Esophagus squamous epithelium (tissue), 5 donors: Measurements from ENCODE around the gene GPR132. TPM values are rescaled to one million over a fixed set of nuclear protein-coding genes. Genes with fewer than 3 reads are reported as not detected.

Experiments used
- DNase-seq: peaks from one replicate; lab custom pipeline; 2025; lab: John Stamatoyannopoulos, UW
- H3K27ac ChIP-seq, 4 donors: fragments of 200-600 bp; sonication (generic); one replicate each; pipeline ENCODE4 v1.5.1; 2016 to 2019; ENCODE audit warnings: mild to moderate bottlenecking in 1 of 4
- H3K27me3 ChIP-seq, 4 donors: fragments of 200-600 bp; sonication (generic); 1 replicate in 3 of 4; 2 replicates in 1 of 4; pipeline versions ENCODE4 v1.5.1 to v1.6.0; 2017 to 2021; ENCODE audit warnings: antibody characterized with exemption in 1 of 4
- H3K36me3 ChIP-seq, 3 donors: fragments of 200-600 bp; sonication (generic); one replicate each; pipeline ENCODE4 v1.5.1; 2016 to 2019
- H3K4me1 ChIP-seq, 3 donors: fragments of 200-600 bp; sonication (generic); one replicate each; pipeline ENCODE4 v1.5.1; 2017 to 2019
- H3K4me3 ChIP-seq, 4 donors: fragments of 200-600 bp; sonication (generic); 1 replicate in 3 of 4; 2 replicates in 1 of 4; pipeline ENCODE4 v1.5.1; 2016 to 2019; ENCODE audit warnings: mild to moderate bottlenecking in 2 of 4, moderate library complexity in 1 of 4
- H3K9me3 ChIP-seq, 3 donors: fragments of 200-600 bp; sonication (generic); one replicate each; pipeline ENCODE4 v1.5.1; 2016 to 2019
- CTCF ChIP-seq, 6 experiments: fragments of 450-650 bp in 4 of 6; fragments of 200-600 bp in 2 of 6; sonication (generic) in 2 of 6; IDR thresholded peaks; one replicate each; pipeline ENCODE4 v1.5.1; 2016 to 2019; ENCODE audit warnings: antibody characterized with exemption in 6 of 6, mild to moderate bottlenecking in 4 of 6, moderate library complexity in 4 of 6
- POLR2A ChIP-seq, 4 donors: fragments of 450-650 bp; IDR thresholded peaks; one replicate each; pipeline ENCODE4 v1.6.1; 2017; ENCODE audit warnings: antibody characterized with exemption in 4 of 4, mild to moderate bottlenecking in 4 of 4, moderate library complexity in 3 of 4
- WGBS, 2 donors: methylation state at CpG; one replicate each; pipeline ENCODE4 v1.1.5; 2018; 5-methylcytosine and 5-hydroxymethylcytosine counted together
- intact Hi-C: fragments of 100-400 bp; cut with DNase I; formaldehyde crosslinking; loops from one replicate; pipeline ENCODE4 v1.15.0; 2022
- total RNA-seq, 4 donors: library from RNA; depleted of rRNA; stranded (reverse); fragments of >200 nt; gene quantifications; one replicate each; pipeline ENCODE4 v1.1.0, GENCODE V29; 2016
- donor health status: DM: yes; HTN: yes; CAD: no.

Gene GPR132
- total RNA-seq, 4 donors from 2014 or later: 0.79 to 5.0 (median 1.6) TPM

- Histone ChIP-seq H3K9me3 (no peaks in the 10 kb centered on the region), H3K4me1 (peaks cover 10 to 50% (median 13%) of the 10 kb centered on the region in 3 donors), H3K4me3 (no peak overlapping the region), H3K36me3 (no peaks in the 10 kb centered on the region), H3K27ac (no peak overlapping the region), H3K27me3 (peaks cover 0 to 94% (median 0%) of the 10 kb centered on the region in 4 donors)
- intact Hi-C loops: no loop called here
- no peak for TF ChIP-seq POLR2A (IDR thresholded peaks at IDR 0.05)
- no peak for TF ChIP-seq CTCF (IDR thresholded peaks at IDR 0.05)
- no peak for DNase-seq
- 52 to 56% methylated on average over 4 to 7 of the region's 11 CpGs for WGBS, 2 donors
Observed at GRCh38 chr14:105072381-105072861, 7.2 kb upstream of the GPR132 start.

GRCh38 chr14:105071942-105072341, 6.7 kb upstream of the GPR132 start:
- H3K27ac ChIP-seq: no peak overlapping the region
- 87 to 92% methylated on average over 16 to 25 of the region's 25 CpGs for WGBS, 2 donors
- H3K9me3 ChIP-seq: no peaks in the 10 kb centered on the region
- no peak for TF ChIP-seq POLR2A (IDR thresholded peaks at IDR 0.05)
- TF ChIP-seq CTCF (IDR thresholded peaks at IDR 0.05): no peak
- DNase-seq: no peak
- H3K36me3 ChIP-seq: no peaks in the 10 kb centered on the region
- intact Hi-C loops: no loop called here
- peaks cover 10 to 50% (median 13%) of the 10 kb centered on the region in 3 donors for H3K4me1 ChIP-seq
- H3K27me3 ChIP-seq: peaks cover 0 to 93% (median 0%) of the 10 kb centered on the region in 4 donors
- H3K4me3 ChIP-seq: no peak overlapping the region

- TF ChIP-seq POLR2A (IDR thresholded peaks at IDR 0.05) (no peak), CTCF (IDR thresholded peaks at IDR 0.05) (no peak)
- peaks cover 0 to 93% (median 0%) of the 10 kb centered on the region in 4 donors for H3K27me3 ChIP-seq
- no peaks in the 10 kb centered on the region for H3K36me3 ChIP-seq
- no peak overlapping the region for H3K4me3 ChIP-seq
- intact Hi-C loops: no loop called here
- H3K9me3 ChIP-seq: no peaks in the 10 kb centered on the region
- H3K27ac ChIP-seq: peak overlapping the region in 1 of 4 donors; percentile 18
- DNase-seq: no peak
- peaks cover 4 to 50% (median 12%) of the 10 kb centered on the region in 3 donors for H3K4me1 ChIP-seq
- 81 to 86% methylated on average over 12 to 14 of the region's 15 CpGs for WGBS, 2 donors
Observed at GRCh38 chr14:105071326-105071725, 6.1 kb upstream of the GPR132 start.

GRCh38 chr14:105070760-105071137, 5.5 kb upstream of the GPR132 start:
- no peak for DNase-seq
- peaks cover 0 to 93% (median 0%) of the 10 kb centered on the region in 4 donors for H3K27me3 ChIP-seq
- H3K27ac ChIP-seq: peak overlapping the region in 2 of 4 donors; percentile 18 to 31
- WGBS, 2 donors: 41 to 66% methylated on average over 5 to 7 of the region's 7 CpGs
- intact Hi-C loops: no loop called here
- peaks cover 3 to 50% (median 6%) of the 10 kb centered on the region in 3 donors for H3K4me1 ChIP-seq
- no peak overlapping the region for H3K4me3 ChIP-seq
- TF ChIP-seq CTCF (IDR thresholded peaks at IDR 0.05) (no peak), POLR2A (IDR thresholded peaks at IDR 0.05) (no peak)
- H3K9me3 ChIP-seq: no peaks in the 10 kb centered on the region
- H3K36me3 ChIP-seq: no peaks in the 10 kb centered on the region

GRCh38 chr14:105069871-105070759, 4.9 kb upstream of the GPR132 start:
- Histone ChIP-seq H3K9me3 (no peaks in the 10 kb centered on the region), H3K4me3 (no peak overlapping the region), H3K27ac (peak overlapping the region in 2 of 4 donors; percentile 18 to 31), H3K36me3 (no peaks in the 10 kb centered on the region), H3K27me3 (peaks cover 0 to 90% (median 0%) of the 10 kb centered on the region in 4 donors), H3K4me1 (peaks cover 0 to 46% (median 0%) of the 10 kb centered on the region in 3 donors)
- intact Hi-C loops: no loop called here
- 61 to 68% methylated on average over 7 to 16 of the region's 20 CpGs for WGBS, 2 donors
- no peak for DNase-seq
- TF ChIP-seq POLR2A (IDR thresholded peaks at IDR 0.05) (no peak), CTCF (IDR thresholded peaks at IDR 0.05) (no peak)
